ENCODE data around the gene BMS1. TPM values are rescaled to one million over a fixed set of nuclear protein-coding genes. Genes with fewer than 3 reads are reported as not detected.

The BMS1 gene
- total RNA-seq, 2 donors from 2014 or later: 10.6 to 13.2 TPM

GRCh38 chr10:42876476-42876875 lies 93.9 kb downstream of the BMS1 start:
- intact Hi-C loops (cut with DNase I, micrococcal nuclease): no loop called here
- DNase-seq (no peak), ATAC-seq (no peak)

- intact Hi-C loops (cut with DNase I, micrococcal nuclease): no loop called here
- ATAC-seq (no peak), DNase-seq (no peak)
Observed at GRCh38 chr10:42876945-42877344, 94.3 kb downstream of the BMS1 start.

- no peak for DNase-seq
- intact Hi-C loops (cut with DNase I, micrococcal nuclease): no loop called here
- no peak for ATAC-seq
Observed at GRCh38 chr10:42877496-42878030, 95.0 kb downstream of the BMS1 start.

DNA sequence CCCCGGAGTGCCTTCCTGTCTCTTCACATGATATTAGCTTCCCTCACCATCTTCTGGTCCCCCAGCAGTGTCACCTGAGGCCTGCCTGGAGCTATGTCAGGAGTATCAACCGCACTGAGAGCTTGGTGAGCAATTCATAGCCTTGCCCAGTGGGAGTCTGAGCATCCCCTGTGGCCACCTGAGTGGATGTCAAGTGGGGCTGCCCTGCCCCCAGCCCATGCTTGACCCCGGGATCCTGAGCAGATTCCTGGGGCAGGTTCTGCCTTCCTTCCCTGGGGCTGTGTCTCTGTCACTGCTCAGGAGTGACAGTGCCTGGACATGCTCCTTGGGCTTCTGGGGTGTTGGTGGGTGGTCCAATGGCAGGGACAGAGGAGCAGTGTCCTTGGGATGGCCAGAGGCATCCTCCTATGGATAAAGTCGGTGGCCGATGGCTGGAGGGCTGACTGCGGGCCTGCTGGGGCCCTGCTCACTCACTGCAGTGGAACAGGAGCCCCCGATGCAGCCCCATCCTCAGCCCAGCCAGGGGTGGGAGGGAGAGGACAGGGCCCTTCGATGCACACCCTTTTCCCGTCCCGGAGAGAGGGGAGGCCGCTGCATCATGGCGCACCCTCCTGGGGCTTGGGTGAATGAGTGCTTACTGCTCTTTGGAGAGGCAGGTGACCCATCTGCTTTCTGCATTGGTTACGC lies 95.7 kb downstream of the BMS1 start:
- intact Hi-C loops (cut with DNase I, micrococcal nuclease): no loop called here
- DNase-seq (no peak), ATAC-seq (no peak)

GRCh38 chr10:42878821-42879195 lies 96.2 kb downstream of the BMS1 start:
- intact Hi-C loops (cut with DNase I, micrococcal nuclease): no loop called here
- ATAC-seq: no peak
- no peak for DNase-seq

DNA sequence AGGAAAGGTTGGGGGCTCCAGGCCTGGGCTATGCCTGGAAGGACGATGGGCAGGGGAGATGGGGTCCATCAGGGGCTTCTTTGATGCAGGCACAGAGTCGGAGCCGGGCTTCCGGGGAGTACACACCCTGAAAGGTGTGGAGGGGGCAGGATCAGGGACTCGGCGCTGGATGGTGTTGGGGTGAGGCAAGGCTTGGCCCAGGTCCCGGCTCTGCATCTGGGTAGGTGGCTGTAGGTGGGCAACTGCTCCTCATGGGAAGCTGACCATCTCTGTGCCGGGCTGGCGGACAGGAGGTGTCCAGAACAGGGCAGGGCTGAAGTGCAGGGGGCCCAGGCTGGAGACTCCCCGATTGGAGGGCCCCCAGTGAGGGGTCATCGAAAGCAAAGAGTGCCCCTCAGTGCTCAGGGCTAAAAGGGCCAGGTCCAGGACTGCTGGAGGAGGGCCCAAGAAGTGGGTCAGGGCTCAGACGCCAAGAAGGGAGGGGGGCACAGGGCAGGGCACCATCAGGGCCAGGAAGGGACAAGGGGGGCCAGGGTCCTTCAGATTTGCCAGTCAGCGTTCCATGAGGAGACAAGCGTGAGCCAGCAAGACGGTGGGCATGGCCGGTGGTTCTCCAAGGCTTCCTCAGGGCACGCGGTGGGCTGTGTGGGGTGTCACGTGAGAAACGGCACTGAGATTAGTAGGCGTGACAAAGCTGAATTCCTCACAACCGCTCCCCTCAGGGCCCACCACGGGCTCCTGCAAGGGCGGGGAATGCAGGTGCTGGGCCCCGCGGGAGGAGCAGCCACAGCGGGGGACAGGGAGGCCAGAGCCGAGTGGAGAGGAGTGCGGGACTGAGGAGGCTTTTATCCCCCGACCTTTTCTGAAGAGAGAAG lies 97.0 kb downstream of the BMS1 start:
- intact Hi-C loops (cut with DNase I, micrococcal nuclease): no loop called here
- ATAC-seq: no peak
- DNase-seq: no peak

DNA sequence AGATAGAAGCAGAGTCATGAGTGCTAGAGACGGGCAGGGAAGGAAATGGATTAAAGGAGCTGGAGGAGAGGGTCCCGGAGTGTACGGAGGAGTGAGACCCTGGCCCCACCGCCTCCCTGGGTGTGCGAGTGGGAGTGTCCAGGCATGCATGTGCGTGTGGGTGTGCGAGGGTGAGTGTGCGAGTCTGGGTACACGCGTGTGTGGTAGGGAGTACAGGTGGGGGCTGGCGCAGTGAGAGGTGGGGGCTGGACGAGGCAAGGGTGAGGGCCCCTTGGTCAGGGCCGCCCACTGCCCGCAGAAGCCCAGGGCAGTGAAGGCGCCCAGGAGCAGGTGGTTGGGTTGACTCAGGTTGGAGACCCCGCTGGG lies 97.6 kb downstream of the BMS1 start:
- no peak for DNase-seq
- intact Hi-C loops (cut with DNase I, micrococcal nuclease): no loop called here

GRCh38 chr10:42882597-42882996 lies 100.0 kb downstream of the BMS1 start:
- DNase-seq (no peak), ATAC-seq (no peak)
- intact Hi-C loops (cut with DNase I, micrococcal nuclease): no loop called here

More for the DNA sequence above, 97.6 kb downstream of the BMS1 start:
- no peak for ATAC-seq

Other genes starting within 250 kb of the BMS1 start
- 10 to 100 TPM; 26.0 to 31.0 TPM for gene ZNF33B, start 144.2 kb upstream of the BMS1 start, total RNA-seq